ENCODE results near the gene MEIS3.

MEIS3 gene

DNA sequence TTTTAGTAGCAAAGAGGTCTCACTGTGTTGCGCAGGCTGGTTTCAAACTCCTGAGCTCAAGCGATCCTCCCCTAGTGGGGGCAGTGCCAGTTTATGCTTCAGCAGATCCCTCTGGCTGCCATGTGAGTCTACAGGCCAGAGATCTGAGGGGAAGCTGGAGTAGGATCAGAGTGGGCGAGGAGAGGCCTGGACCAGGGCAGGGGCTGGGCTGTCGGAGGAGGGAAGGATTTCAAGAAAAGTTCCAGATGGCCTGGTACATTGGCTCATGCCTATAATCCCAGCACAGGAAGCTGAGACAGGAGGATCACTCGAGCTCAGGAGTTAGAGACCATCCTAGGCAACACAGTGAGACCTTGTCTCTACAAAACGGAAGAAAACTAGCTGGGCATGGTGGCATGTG lies 60.4 kb downstream of the MEIS3 start:
- DNase-seq (ENCODE audit: low read depth), result no peak

DNA sequence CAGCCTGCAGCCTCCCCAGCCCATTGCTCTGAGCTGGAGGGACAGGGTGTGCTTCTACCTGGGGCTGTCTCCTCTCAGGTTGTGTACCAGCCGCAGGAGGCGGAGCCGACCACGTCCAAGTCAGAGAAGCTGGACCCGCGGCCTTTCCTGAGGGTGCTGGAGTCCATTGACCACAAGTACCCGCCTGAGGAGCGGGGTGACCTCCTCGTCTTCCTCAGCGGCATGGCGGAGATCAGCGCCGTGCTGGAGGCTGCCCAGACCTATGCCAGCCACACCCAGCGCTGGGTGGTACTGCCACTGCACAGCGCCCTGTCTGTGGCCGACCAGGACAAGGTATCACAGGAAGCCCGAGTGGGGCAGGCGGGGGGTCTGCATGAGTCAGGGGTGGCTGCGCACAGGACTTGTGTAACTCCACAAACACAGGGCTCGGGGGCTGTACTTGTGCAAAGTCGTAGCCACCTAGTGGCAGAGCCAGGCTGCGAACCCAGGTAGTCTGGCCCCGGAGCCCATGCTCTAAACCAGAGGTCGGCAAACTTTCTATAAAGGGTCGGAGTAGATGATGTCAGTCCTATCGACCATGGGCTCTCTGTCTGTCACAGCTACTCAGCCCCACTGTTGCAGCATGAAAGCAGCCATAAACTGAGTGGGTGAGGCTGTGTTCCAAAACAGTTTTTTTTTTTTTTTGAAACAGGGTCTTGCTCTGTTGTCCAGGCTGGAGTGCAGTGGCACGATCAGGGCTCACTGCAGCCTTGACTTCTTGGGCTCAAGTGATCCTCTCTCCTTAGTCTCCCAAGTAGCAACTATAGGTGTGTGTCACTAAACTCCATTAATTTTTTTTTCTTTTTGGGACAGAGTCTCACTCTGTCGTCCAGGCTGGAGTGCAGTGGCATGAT lies 61.3 kb downstream of the MEIS3 start:
- DNase-seq (ENCODE audit: low read depth), result no peak

DNA sequence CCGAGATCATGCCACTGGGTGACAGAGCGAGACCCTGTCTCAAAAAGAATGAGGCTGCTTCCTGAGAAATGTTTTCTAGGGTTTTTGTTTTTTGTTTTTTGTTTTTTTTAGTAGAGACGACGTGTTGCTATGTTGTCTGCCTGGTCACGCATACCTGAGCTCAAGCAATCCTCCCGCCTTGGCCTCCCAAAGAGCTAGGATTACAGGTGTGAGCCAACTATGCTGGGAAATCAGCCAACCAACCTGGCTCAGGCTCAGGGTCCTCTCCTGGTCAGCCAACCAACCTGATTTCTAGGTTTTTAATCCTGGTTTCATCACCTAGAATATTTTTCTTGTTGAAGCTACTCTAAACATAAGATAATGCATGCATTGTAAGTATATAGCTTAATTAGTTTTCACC lies 62.4 kb downstream of the MEIS3 start:
- DNase-seq (ENCODE audit: low read depth), result no peak

DNA sequence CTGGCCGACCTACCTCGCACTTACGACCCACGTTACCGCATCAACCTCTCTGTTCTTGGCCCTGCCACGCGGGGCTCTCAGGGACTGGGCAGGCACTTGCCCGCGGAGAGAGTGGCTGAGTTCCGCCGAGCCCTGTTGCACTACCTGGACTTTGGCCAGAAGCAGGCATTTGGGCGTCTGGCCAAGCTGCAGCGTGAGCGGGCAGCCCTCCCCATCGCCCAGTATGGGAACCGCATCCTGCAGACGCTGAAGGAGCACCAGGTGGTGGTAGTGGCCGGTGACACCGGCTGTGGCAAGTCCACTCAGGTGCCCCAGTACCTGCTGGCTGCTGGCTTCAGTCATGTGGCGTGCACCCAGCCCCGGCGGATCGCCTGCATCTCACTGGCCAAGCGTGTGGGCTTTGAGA lies 66.0 kb downstream of the MEIS3 start:
- DNase-seq (ENCODE audit: low read depth), result no peak

All from stimulated activated CD8-positive, alpha-beta memory T cell treated with anti-CD3 and anti-CD28 coated beads, Interleukin-12 subunit alpha, Interleukin-12 subunit beta, amount 100 ng/mL, for 1 hour (primary cell).